ENCODE results near the gene PSMG4.

- TF ChIP-seq USF2 (IDR thresholded peaks at IDR 0.05; ENCODE audit: low read length) (no peak), CTCF (IDR thresholded peaks at IDR 0.05; ENCODE audit: control extremely low read depth in 1 of 3, insufficient read depth in 1 of 3, low read depth in 1 of 3, low read length in 3 of 3) (no peak), SIX5 (IDR thresholded peaks at IDR 0.05; ENCODE audit: low read depth, low read length) (no peak), POLR2A (IDR thresholded peaks at IDR 0.05; ENCODE audit: control extremely low read depth in 1 of 2, low read depth in 2 of 2, low read length in 2 of 2) (no peak), EZH2 (IDR thresholded peaks at IDR 0.05; ENCODE audit: low read depth, low read length, severe bottlenecking) (no peak), HDAC2 (IDR thresholded peaks at IDR 0.05; ENCODE audit: borderline replicate concordance in 1 of 2, low read depth in 2 of 2, low read length in 2 of 2) (no peak), RNF2 (IDR thresholded peaks at IDR 0.05; ENCODE audit: borderline replicate concordance, low read depth, low read length, missing control alignments, poor library complexity, severe bottlenecking) (no peak), ZNF274 (IDR thresholded peaks at IDR 0.05; ENCODE audit: borderline replicate concordance, extremely low read depth, low read length) (no peak), SP4 (IDR thresholded peaks at IDR 0.05; ENCODE audit: low read length) (no peak), CEBPB (IDR thresholded peaks at IDR 0.05; ENCODE audit: low read depth, low read length) (no peak), POLR2AphosphoS5 (IDR thresholded peaks at IDR 0.05; ENCODE audit: low read depth, low read length) (no peak), BRCA1 (IDR thresholded peaks at IDR 0.05; ENCODE audit: low read depth, low read length) (no peak), CBX8 (IDR thresholded peaks at IDR 0.05; ENCODE audit: borderline replicate concordance, low read depth, low read length) (no peak), FOSL1 (IDR thresholded peaks at IDR 0.05; ENCODE audit: insufficient read depth, low read depth, low read length) (no peak)
Measured at GRCh38 chr6:3245216-3245615, 13.5 kb upstream of the PSMG4 start.

Measured in H1 (cell line).